Sigmoid colon (tissue), 4 donors: ENCODE data around the gene DHRS3.

Experiments used
- CTCF ChIP-seq, 4 experiments: fragments of 450-650 bp in 3 of 4; fragments of 200-600 bp in 1 of 4; IDR thresholded peaks; one replicate each; pipeline ENCODE4 v1.5.1; 2016 to 2019; ENCODE audit warnings: antibody characterized with exemption in 4 of 4, mild to moderate bottlenecking in 3 of 4, moderate library complexity in 2 of 4
- EP300 ChIP-seq, 4 donors: sonication (generic); formaldehyde crosslinking; IDR thresholded peaks; one replicate each; pipeline ENCODE4 v1.6.1; 2017; ENCODE audit warnings: antibody characterized with exemption in 4 of 4
- POLR2A ChIP-seq, 2 donors: fragments of 450-650 bp; IDR thresholded peaks; one replicate each; pipeline ENCODE4 v1.6.1; 2016; ENCODE audit warnings: antibody characterized with exemption in 2 of 2, mild to moderate bottlenecking in 2 of 2, moderate library complexity in 2 of 2
- POLR2AphosphoS5 ChIP-seq, 4 donors: sonication (generic); formaldehyde crosslinking; IDR thresholded peaks; one replicate each; pipeline ENCODE4 v1.6.1; 2017; ENCODE audit warnings: antibody characterized with exemption in 4 of 4

- TF ChIP-seq CTCF (IDR thresholded peaks at IDR 0.05) = no peak
- TF ChIP-seq POLR2AphosphoS5 (IDR thresholded peaks at IDR 0.05) = no peak
- TF ChIP-seq EP300 (IDR thresholded peaks at IDR 0.05) = no peak
- TF ChIP-seq POLR2A (IDR thresholded peaks at IDR 0.05) = no peak
These were observed 2.5 kb upstream of the DHRS3 start for GRCh38 chr1:12620488-12620865.
